ENCODE results near the gene BTF3L4. TPM values are rescaled to one million over a fixed set of nuclear protein-coding genes. Genes with fewer than 3 reads are reported as not detected.
A peak's percentile ranks its signal among the peaks of the same experiment; 100 is the strongest.
"Not testable (repeated sequence)": the region's sequence is repeated elsewhere in the genome, so short reads cannot be mapped to it uniquely, and the experiment has no call there.

BTF3L4 gene
- total and polyA plus RNA-seq, 7 donors, result 34.2 to 70.1 (median 57.6) TPM

DNA sequence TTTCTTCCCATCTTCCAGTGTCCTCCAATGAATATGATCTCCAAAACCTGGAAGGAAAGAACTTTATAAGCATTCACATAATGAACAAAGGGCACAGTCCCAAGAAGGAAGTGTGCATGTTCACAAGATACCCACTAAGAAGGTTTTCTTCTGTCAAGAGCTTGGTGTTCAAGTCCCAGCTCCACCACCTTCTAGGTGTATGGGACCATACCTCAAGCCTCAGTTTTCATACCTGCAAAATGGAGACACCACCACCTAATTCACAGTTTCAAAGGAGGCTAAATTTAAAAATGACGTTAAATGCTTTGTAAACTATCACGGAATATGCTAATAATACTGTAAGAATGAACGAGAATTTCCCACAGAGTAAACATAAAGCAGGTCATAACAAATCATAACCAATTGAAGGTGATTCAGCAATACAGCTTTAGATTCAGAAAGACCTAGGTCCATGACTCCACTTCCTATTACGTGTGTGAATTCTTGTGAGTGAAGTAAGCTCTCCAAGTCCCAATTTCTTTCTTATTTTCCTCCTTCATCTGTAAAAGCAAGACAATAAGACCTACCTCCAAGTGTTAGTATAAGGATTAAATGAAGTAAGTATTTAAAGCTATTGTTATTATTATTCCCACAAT lies 14.4 kb upstream of the BTF3L4 start:
- H3K36me3 ChIP-seq (ENCODE audit: insufficient read depth in 1 of 2, low read depth in 1 of 2), result peaks cover 0 to 44% of the 10 kb centered on the region in 2 donors
- DNase-seq (no peak), ATAC-seq (no peak)
- TF ChIP-seq CTCF (IDR thresholded peaks at IDR 0.05), result no peak
- no peaks in the 10 kb centered on the region for H3K4me1 ChIP-seq
- no peaks in the 10 kb centered on the region for H3K27me3 ChIP-seq (ENCODE audit: insufficient read depth in 3 of 3, low read length in 2 of 3)
- H3K4me3 ChIP-seq, result no peak overlapping the region
- H3K9me3 ChIP-seq, result no peaks in the 10 kb centered on the region
- H3K27ac ChIP-seq, result no peak overlapping the region
- WGBS, 3 donors, result 96 to 97% (median 96%) methylated on average over 4 of the region's 4 CpGs
- intact Hi-C loops (cut with DNase I), result no loop called here

DNA sequence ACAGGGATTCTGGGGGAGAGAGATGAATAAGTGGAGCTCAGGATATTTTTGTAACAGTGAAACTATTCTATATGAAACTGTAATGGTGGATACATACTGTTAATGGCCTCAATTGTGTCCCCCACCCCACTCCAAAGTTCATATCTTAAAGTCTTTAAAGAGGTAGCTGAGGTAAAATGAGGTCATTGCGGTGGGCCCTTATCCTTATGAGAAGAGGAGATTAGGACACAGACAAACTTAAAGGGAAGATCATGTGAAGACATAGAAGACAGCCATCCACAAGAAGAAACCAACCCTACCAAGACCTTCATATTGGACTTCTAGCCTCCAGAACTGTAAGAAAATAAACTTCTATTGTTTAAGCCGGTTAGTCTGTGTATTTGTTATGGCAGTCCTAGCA lies 10.9 kb upstream of the BTF3L4 start:
- 95 to 100% (median 97%) methylated on average over 2 of the region's 2 CpGs for WGBS, 3 donors

GRCh38 chr1:52045666-52046195 lies 10.4 kb upstream of the BTF3L4 start:
- H3K9me3 ChIP-seq; intact Hi-C loops (cut with DNase I); H3K4me1 ChIP-seq; H3K27ac ChIP-seq; H3K27me3 ChIP-seq (ENCODE audit: insufficient read depth in 3 of 3, low read length in 2 of 3); ATAC-seq; DNase-seq; H3K4me3 ChIP-seq: not testable (repeated sequence)
- 94 to 97% (median 96%) methylated on average over 4 of the region's 4 CpGs for WGBS, 3 donors
- H3K36me3 ChIP-seq (ENCODE audit: insufficient read depth in 1 of 2, low read depth in 1 of 2), result peaks cover 0 to 10% of the 10 kb centered on the region in 2 donors

More for the DNA sequence above, 10.9 kb upstream of the BTF3L4 start:
- Histone ChIP-seq H3K27me3 (ENCODE audit: insufficient read depth in 3 of 3, low read length in 2 of 3) (no peaks in the 10 kb centered on the region), H3K4me1 (no peaks in the 10 kb centered on the region), H3K9me3 (no peaks in the 10 kb centered on the region), H3K27ac (no peak overlapping the region), H3K4me3 (no peak overlapping the region), H3K36me3 (ENCODE audit: insufficient read depth in 1 of 2, low read depth in 1 of 2) (peaks cover 0 to 15% of the 10 kb centered on the region in 2 donors)
- intact Hi-C loops (cut with DNase I), result no loop called here
- DNase-seq (no peak), ATAC-seq (no peak)
- no peak for TF ChIP-seq CTCF (IDR thresholded peaks at IDR 0.05)

DNA sequence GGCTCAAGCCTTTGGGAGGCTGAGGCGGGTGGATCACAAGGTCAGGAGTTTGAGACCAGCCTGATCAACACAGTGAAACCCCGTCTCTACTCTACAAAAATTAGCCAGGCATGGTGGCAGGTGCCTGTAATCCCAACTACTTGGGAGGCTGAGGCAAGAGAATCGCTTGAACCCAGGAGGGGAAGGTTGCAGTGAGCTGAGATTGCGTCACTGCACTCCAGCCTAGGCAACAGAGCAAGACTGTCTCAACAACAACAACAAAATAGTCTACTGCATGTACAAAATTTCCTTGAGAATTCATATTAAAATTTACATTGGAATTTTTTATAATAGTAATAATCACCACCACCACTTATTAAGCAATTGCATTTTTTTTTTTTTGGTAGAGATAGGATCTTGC lies 6.8 kb upstream of the BTF3L4 start:
- DNase-seq; intact Hi-C loops (cut with DNase I); ATAC-seq; H3K27me3 ChIP-seq (ENCODE audit: insufficient read depth in 3 of 3, low read length in 2 of 3); H3K27ac ChIP-seq; H3K4me1 ChIP-seq; H3K4me3 ChIP-seq; H3K9me3 ChIP-seq: not testable (repeated sequence)
- WGBS, 3 donors, result 95 to 99% (median 96%) methylated on average over 4 of the region's 4 CpGs
- H3K36me3 ChIP-seq (ENCODE audit: insufficient read depth in 1 of 2, low read depth in 1 of 2), result peaks cover 2 to 23% of the 10 kb centered on the region in 2 donors

DNA sequence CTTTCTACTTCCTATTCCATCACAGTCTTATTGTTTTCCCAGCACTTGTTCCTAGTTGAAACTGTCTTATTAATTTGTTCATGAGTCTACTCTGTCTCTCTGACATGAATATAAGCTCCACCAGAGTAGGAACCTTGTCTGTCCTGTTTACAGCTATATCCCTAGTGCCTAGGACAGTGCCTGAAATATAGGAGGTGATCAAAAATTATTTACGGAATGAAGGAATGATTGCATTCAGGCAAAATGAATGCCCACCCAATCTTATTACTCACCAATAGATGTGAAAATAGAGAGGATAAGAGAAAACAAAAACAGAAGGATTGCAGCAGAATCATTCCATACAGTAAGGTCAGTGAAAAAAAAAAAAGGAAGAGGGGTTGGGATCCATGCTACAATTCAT lies 2.2 kb upstream of the BTF3L4 start:
- Histone ChIP-seq H3K4me3 (peak overlapping the region; percentile 100), H3K27me3 (ENCODE audit: insufficient read depth in 3 of 3, low read length in 2 of 3) (no peaks in the 10 kb centered on the region), H3K36me3 (ENCODE audit: insufficient read depth in 1 of 2, low read depth in 1 of 2) (peaks cover 2 to 23% of the 10 kb centered on the region in 2 donors), H3K4me1 (peaks cover 26% of the 10 kb centered on the region), H3K9me3 (no peaks in the 10 kb centered on the region), H3K27ac (no peak overlapping the region)
- DNase-seq (no peak), ATAC-seq (no peak)
- intact Hi-C loops (cut with DNase I), result no loop called here
- no peak for TF ChIP-seq CTCF (IDR thresholded peaks at IDR 0.05)
- 92 to 95% (median 95%) methylated on average over 1 of the region's 1 CpG for WGBS, 3 donors

Data from psoas muscle (tissue), 8 donors.